NCI-H1105 treated with DMSO at 0.1 percent for 48 hours (cell line): ENCODE measurements around the gene AHCYL2.
"Not testable (repeated sequence)": the region's sequence is repeated elsewhere in the genome, so short reads cannot be mapped to it uniquely, and the experiment has no call there.

ENCODE experiments used
- DNase-seq: peaks from one replicate; lab custom pipeline; 2025; lab: John Stamatoyannopoulos, UW

The AHCYL2 gene

DNA sequence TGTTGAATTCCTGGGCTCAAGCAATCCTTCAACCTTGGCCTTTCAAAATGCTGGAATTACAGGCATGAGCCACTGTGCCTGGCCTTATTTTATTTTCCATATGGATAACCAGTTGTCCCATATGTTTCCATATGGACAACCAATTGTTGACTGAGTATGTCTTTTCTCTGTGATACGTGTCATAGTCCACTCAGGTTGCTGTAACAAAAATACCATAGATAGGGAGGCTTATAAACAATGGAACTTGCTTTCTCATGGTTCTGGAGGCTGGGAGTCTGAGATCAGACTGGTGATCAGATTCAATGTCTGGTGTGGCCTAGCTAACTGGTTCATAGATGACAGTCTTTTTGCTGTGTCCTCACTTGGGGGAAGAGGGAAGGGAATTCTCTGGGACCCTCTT lies 19.4 kb downstream of the AHCYL2 start:
- no peak for DNase-seq

DNA sequence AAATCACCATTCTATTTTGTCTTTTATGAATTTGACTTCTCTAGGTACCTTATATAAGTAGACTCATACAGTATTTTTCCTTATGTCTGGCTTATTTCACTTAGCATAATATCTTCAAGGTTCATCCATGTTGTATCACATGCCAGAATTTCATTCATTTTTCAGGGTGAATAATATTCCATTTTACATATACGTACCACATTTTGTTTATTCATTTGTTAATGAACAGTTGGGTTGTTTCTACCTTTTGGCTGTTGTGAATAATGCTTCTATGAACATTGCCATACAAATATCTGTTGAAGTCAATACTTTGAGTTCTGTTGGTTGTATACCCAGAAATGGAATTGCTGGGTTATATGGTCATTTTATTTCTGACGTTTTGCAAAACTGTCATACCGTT lies 20.7 kb downstream of the AHCYL2 start:
- no peak for DNase-seq

DNA sequence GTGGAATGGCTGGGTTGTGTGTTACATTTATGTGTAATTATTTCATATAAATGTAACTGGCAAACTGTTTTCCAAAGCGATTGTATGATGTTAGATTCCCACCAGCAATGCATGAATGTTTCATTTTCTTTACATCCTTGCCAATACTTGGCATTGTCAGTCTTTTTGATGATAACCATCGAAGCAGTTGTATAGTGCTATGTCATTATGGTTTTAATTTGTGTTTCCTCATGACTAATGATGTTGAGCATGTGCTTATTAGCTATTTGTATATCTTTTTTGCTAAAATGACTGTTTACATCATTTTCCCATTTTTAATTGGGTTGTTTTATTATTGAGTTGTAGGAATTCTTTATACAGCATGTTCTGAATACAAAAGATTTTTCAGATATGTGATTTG lies 22.3 kb downstream of the AHCYL2 start:
- no peak for DNase-seq

DNA sequence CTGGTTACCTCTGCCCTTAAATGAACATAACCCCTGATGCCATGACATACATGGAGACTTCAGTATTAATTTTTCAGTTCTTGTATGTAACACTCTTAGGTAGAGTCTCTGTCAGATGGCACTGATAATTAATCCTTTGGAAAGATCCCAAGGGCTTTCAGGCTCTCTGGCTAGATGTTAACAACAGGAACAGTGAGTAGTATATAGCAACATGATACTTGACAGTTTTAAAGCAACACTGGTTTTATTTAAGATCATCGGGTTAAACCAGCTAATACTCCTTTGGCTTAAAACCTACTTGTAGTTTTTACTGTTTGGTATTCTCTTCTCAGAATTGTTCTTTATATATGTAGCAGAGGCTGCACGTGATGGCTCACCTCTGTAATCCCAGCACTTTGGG lies 27.3 kb downstream of the AHCYL2 start:
- peak; percentile 15 for DNase-seq

DNA sequence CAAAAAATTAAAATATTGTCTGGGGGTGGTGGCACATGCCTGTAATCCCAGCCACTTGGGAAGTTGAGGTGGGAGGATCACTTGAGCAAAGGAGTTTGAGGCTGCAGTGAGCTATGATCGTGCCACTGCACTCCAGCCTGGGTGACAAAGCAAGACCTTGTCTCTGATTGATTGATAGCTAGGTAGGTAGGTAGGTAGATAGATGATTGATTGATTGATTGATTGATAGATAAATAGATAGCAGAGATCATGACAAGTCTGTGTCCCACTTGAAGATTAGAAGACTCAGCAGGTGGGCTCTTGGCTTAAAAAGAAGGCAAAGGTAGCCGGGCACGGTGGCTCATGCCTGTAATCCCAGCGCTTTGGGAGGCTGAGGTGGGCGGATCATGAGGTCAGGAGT lies 27.8 kb downstream of the AHCYL2 start:
- DNase-seq: not testable (repeated sequence)

DNA sequence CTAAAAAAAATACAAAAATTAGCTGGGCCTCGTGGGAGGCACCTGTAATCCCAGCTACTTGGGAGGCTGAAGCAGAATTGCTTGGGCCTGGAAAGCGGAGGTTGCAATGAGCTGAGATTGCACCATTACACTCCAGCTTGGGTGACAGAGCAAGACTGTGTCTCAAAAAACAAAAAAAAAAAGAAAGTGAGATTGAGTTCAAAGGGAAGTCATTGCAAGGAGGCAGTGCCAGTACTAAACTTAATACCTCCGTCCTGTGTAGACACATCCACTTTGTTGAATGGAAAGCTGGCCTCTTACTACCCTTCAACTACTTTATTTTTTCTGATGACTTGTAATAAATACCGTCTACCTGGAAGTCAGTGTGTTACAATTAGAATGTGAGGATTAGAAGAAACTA lies 31.0 kb downstream of the AHCYL2 start:
- DNase-seq: no peak

DNA sequence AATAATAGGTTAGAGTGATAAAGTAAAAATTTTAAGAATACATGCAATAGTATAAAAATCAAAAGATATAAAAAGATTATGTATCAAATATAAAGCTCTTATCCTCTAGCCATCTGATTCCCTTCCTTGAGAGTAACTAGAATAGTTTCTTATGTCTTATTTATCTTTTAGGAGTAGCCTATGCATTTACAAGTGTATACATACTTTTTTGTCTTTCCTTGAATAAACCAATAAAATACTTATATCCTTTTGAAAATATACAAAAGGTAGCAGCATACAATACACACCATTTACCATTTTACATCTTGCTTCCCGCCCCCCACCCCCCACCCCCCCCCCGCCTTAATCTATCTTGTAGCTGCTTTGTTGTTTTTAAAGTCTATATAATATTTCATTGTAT lies 31.4 kb downstream of the AHCYL2 start:
- DNase-seq: no peak

DNA sequence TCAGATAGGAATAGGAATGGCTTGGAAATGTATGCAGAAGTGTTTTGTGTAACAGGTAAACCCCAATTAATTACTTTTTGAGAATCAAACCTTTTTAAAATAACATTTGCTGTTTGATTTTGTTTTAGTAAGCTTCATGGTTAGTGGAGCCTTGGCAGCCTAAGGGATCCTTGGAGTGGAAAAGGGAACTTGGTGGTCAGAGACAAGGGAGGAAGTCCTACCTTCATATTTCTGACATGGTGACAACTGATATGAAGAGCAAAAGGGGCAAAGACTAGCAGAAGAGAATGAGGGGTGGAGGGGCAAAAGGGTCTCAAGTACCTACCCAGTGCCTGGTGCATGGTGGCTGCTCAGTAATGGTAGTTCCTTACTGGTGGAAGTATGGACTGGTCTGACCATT lies 32.3 kb downstream of the AHCYL2 start:
- DNase-seq: no peak

DNA sequence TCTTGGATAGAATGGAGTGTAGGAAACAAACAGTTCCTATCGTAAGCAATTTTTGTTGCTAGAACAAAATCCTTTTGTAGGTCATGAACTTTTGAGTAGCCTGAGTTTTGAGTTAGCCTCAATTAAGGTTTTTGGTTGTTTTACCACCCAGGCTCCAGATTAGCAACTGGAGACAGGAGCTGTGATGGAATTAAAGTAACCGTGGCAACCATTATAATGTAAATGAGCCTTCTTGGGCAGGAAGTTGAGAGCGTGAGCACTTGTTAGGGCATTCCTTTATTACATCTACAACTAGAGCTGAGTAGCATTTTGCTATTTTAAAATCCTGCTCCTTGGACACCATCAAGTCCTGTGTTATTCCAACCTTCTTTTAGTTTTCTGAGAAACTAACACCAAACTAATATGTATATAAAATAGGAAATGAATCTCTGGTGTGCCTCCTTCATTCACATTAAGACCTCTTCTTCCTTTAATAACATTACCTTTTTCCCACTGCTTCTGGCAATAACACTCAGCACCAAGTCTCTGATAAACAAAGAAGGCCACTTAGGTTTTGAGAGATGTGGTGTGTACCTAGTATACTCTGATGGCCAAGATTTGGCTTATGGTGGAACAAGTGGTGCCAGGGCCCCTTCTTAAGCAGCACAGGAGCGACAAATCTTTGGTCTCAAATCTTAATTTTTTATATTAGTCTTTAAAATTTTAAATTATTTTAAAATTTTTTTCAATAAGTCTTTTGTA lies 34.0 kb downstream of the AHCYL2 start:
- DNase-seq: peak; percentile 3

DNA sequence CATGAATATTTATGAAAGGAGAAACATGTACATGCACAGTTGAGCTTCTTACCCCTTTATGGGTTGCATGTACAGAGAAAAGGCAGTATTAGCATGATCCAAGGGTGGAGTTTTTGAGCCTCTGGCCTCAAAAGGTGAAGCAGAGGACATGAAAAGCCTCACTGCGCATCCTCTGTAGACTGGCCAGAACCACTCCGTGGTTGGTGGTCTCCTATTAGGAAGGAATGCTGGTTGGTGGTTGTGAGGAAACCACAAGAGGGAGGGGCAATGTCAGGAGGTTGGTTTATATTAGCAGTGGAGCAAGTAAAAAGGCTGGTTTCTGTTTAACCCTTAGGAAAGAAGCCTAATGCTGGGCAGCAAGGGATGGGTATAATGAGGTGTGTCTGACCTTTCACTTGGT lies 37.5 kb downstream of the AHCYL2 start:
- DNase-seq: no peak

DNA sequence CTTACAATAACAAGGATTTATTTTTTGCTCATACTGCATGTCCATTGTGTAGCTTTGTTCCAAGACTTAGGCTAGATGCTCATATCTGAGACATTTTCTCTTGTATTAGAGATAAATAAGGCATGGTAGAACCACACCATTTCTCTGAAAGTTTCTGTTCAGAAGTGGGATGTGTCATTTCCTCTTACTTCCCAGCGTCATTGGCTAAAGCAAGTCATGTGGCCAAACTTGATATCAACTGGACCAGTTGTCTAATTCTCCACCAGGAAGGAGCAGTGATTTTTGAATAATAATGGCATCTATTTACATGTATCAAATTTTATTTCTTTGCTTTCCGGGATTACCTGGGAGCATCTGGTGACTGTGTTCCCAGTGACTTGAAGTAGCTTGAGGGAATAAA lies 38.3 kb downstream of the AHCYL2 start:
- no peak for DNase-seq

DNA sequence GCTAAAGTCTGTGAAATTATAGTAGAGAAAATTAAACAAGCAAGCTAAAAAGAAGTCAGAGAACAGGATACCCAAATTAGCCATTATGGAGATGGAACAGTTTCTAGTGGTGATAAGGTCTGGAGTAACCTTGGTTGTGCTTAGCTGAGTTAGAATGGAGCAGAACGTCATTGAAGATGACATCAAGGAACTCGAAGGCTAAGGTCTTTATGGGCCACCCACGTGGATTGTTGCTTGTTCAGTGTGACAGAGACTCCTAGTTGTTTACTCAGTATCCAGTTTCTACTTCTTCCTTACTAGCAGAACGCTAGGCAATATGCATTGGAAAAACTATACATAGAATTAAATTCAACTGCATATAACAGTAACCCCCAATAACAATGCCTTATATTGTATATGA lies 39.7 kb downstream of the AHCYL2 start:
- DNase-seq: no peak

DNA sequence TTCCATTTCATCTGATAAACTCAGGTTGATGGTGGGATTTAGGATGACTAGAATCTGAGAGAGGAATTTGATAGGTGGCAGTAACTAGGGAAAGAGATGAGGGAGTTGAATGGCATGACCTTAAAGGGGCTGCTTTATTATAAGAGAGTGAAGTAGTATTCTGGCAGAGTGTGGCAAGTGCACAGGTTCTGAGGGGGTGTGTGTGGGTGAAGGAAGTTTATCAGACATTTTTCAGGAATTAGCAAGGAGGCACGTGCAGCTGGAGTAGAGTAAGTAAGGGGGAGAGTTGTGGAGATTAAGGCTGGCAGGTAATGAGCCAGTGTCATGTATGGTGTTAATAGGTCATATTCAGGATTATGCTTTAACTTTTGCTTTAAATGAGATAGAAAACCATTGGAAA lies 40.5 kb downstream of the AHCYL2 start:
- no peak for DNase-seq

DNA sequence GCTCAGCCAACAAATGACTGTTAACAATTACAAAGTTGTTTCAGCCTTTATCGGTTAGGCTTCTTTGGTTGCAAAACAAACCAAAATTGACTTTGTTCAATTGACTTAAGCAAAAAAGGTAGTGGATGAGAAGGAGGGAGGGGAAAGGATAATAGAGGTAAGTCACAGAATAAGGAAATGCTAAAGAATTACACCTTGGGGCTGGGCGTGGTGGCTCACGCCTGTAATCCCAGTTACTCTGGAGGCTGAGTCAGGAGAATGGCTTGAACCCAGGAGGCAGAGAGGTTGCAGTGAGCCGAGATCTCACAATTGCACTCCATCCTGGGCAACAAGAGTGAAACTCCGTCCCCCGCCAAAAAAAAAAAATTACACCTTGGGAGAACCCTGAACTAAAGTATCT lies 41.4 kb downstream of the AHCYL2 start:
- DNase-seq: no peak

DNA sequence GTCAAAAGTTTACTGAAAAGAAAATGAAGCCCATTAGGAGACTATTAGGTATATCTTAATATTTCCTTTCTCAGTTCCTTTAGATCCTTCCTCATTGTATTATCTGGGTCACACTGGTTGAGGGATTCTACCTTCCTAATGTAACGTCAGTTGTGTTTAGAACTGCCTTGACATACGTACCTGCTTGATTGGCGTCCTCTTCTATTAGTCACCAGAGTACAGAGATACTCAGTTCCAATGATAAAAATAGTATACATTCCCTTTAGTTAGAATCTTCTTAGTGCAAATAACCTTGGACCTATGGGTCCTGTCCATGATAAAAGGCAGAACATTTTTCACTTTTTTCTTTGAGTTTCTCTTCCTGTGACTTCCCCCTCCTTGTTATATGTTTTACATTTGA lies 45.2 kb downstream of the AHCYL2 start:
- no peak for DNase-seq

DNA sequence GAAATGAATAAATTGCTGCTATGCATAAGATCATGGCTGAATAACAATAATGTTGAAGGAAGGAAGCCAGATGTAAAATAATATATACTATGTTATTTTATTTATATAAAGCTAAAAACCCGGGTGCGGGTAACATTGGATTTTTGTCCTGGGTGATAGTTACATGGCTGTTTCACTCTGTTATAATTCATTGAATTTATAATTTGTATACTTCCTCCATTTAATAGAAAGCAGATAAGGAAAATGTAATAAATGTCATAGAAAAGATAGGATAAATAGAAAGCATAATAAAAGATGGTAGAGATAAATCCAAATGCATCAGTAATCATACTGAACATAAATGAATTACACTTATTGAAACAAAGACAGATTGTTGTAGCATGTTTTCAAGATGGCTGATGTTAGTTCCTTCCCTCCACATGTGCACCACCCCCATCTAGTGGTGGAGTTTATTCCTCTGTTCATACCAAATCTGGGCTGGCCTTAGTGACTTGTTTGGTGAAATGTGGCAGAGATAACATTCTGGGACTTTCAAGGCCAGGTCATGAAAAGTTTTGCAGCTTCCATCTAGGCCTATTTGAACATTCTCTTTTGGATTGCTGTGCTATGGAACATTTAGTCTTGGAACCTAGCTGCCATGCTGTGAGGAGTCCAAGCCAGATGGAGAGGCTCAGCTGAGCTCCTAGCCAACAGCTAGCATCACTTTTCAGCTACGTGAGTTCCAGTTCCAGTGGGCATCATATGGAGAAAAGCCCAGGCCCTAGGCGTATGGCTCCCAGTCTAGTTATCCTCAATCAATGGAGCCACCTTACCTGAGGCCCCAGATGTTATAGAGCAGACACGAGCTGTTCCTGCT lies 46.9 kb downstream of the AHCYL2 start:
- DNase-seq: peak; percentile 52

DNA sequence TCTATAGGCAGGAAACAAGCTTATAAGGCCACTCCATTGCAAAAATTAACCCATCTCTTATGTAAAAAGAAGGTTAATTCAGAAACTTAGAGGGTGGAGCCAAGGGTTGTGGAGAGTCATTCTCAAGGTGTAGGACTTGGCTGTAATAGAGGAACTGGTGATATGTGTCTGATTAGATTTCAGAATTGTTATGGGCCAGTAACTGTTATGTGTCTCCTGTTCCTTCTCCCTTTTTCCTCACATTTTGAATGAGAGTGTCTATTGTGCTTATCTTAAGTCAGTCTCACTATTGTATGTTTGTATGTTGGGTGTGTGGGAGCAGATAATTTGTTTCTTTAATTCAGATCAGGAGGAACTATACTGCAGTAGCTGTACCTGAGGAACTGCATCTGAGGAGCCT lies 49.1 kb downstream of the AHCYL2 start:
- no peak for DNase-seq

DNA sequence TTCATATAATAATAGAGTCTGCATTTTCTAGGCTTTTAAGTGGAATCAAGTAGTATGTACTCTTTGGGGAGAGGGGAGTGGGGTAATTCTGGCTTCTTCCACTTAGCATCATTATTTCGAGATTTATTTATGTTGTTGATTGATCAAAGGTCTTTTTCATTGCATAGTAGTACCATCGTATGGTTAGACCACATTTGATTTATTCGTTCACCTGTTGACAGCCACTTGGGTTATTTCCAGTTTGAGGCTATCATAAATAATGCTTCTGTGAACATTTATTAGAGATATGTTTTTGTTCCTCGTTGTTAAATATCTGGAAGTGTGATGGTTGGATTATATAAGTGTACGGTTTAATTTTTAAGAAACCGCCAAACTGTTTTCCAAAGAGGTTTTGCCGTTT lies 52.8 kb downstream of the AHCYL2 start:
- no peak for DNase-seq

DNA sequence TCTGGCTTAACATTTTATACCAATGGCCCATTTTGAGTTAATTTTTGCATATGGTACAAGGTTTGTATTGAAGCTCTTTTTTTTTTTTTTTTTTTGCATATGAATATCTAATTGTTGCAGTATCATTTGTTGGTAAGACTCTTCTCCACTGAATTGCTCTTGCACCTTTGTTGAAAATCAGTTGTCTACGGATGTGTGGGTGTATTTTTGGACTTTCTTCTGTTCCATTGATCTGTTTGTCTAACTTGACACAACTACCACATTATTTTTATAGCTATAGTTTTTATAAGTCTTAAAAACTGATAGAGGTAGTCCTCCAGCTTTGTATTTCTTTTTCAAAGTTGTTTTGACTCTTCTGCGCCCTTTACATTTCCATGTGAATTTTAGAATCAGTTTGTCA lies 53.9 kb downstream of the AHCYL2 start:
- DNase-seq: no peak

DNA sequence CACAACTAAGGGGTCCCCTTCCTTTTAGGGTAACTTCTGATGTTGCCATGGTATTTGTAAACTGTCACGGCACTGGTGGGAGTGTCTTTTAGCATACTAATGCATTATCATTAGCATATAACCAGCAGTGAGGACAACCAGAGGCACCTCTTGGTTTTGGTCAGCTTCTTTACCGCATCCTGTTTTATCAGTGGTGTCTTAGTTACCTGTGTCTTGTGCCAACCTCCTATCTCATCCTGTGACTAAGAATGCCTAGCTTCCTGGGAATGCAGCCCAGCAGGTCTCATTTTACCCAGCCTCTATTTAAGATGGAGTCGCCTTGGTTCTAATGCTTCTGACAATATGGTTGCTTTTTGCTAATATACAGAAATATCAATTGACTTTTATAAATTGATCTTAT lies 54.9 kb downstream of the AHCYL2 start:
- DNase-seq: no peak

DNA sequence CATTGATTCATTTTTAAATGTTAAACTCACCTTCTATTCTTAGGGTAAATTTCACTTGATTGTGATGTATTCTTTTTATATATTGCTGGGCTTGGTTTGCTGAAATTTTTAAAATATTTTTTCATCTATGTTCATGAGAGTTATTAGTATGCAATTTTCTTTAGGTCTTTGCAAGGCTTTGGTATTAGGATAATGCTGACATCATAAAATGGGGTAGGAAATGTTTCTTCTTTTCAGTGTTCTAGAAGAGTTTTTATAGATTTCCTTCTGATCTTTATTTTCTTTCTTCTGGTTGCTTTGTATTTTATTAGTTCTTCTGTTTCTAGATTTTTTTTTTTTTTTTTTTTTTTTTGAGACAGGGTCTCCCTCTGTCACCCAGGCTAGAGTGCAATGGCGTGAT lies 56.3 kb downstream of the AHCYL2 start:
- no peak for DNase-seq

DNA sequence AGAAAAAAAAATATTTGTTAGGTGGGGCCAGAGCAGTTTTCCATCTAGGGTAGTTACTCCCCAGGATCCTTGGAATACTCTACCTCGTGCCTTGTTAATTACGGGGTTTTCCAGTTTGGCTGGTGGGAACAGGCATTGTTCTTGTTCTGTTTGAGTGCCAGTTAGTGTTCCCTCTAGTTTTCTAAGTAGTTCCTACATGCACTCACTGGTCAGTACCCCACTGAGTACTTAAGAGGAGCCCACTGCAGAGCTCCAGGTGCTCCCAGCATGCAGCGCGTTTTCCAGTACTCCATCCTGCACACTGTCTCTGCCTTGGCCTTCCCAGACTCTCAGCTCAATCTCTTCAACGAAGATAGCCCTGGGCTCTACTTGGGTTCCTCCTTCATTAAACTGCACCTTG lies 58.0 kb downstream of the AHCYL2 start:
- DNase-seq: no peak

DNA sequence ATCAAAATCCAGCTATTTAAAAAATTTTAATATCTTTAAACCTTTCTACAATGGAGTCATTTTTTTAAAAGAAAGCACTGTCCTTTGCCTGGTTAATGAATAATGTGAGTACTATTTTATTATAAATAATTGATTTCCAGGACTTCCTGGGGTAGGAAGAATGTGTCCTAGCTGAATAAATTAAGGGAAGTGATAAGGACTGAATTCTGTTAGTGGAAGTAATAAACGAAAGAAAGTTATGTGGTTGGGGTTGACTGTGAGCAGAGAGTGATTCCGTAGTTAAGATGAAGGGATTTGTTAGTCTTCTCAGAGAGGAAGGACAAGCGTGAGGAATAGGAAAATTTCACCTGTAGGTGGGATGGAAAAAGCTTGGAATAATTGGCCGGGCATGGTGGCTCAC lies 59.1 kb downstream of the AHCYL2 start:
- no peak for DNase-seq

DNA sequence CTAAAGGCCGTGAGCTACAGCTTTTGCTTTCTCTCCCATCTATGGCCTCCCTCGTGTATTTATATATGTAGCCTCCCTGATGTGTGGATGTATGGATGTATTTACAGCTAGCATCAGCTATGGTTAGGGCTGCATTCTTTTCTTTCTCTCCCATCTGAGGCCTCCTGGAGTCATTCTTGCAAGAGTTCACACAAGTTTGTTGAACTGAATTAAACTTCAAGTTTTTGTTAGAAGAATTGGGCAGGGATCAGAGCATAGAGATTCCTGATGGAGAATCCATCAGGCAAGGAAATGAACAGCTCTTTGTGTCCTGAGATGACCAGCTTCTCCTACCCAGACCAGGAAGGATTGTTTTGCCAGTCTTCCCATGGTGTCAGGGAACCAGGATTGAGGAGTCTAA lies 60.3 kb downstream of the AHCYL2 start:
- DNase-seq: no peak
